OCI-LY1 (cell line): ENCODE results near the gene CRK.

ENCODE experiments used
- H2AFZ ChIP-seq: fragments of 200-600 bp; sonication (generic), shearing (Covaris generic); 2 replicates; pipeline ENCODE4 v1.6.0; 2014; ENCODE audit warnings: antibody characterized with exemption, mild to moderate bottlenecking, low read length
- H3F3A ChIP-seq: fragments of 200-600 bp; sonication (generic), shearing (Covaris generic); 2 replicates; pipeline ENCODE4 v1.6.0; 2014; ENCODE audit warnings: mild to moderate bottlenecking, antibody characterized with exemption, low read length, moderate library complexity; ENCODE audit not compliant: insufficient read depth
- H3K27ac ChIP-seq: fragments of 200-600 bp; sonication (generic); 2 replicates; pipeline ENCODE4 v1.5.1; 2014; ENCODE audit warnings: low read length, mixed run types, mild to moderate bottlenecking, low read depth; ENCODE audit not compliant: poor library complexity, severe bottlenecking
- H3K27me3 ChIP-seq: fragments of 200-600 bp; sonication (generic); 2 replicates; pipeline ENCODE4 v1.6.0; 2014; ENCODE audit warnings: antibody characterized with exemption, mild to moderate bottlenecking, low read length, moderate library complexity; ENCODE audit not compliant: insufficient read depth
- H3K36me3 ChIP-seq: fragments of 200-600 bp; sonication (generic); 2 replicates; pipeline ENCODE4 v1.6.1; 2014; ENCODE audit warnings: mild to moderate bottlenecking, antibody characterized with exemption, low read length, moderate library complexity, mixed read lengths; ENCODE audit not compliant: insufficient read depth
- H3K4me1 ChIP-seq: fragments of 200-600 bp; sonication (generic); 2 replicates; pipeline ENCODE4 v1.5.1; 2014; ENCODE audit warnings: mild to moderate bottlenecking, low read length, moderate library complexity; ENCODE audit not compliant: insufficient read depth, severe bottlenecking
- H3K4me2 ChIP-seq: fragments of 200-600 bp; sonication (generic), shearing (Covaris generic); 2 replicates; pipeline ENCODE4 v1.6.1; 2014; ENCODE audit warnings: low read length
- H3K4me3 ChIP-seq: fragments of 200-600 bp; sonication (generic); 2 replicates; pipeline ENCODE4 v1.5.1; 2014; ENCODE audit warnings: low read length, low read depth, mild to moderate bottlenecking, mixed read lengths; ENCODE audit not compliant: poor library complexity, severe bottlenecking
- H3K79me2 ChIP-seq: fragments of 200-600 bp; shearing (Covaris generic); 2 replicates; pipeline ENCODE4 v1.6.1; 2016; ENCODE audit warnings: mixed run types, low read length, mixed read lengths; ENCODE audit not compliant: insufficient read depth
- H3K9ac ChIP-seq: fragments of 200-600 bp; sonication (generic), shearing (Covaris generic); 2 replicates; pipeline ENCODE4 v1.6.1; 2014; ENCODE audit warnings: mild to moderate bottlenecking, low read length, mixed read lengths
- H3K9me2 ChIP-seq: fragments of 200-600 bp; sonication (generic), shearing (Covaris generic); 2 replicates; pipeline ENCODE4 v1.6.1; 2014; ENCODE audit warnings: low read depth, mild to moderate bottlenecking, low read length, mixed read lengths
- H3K9me3 ChIP-seq: fragments of 200-600 bp; shearing (Covaris generic); 2 replicates; pipeline ENCODE4 v1.6.1; 2014; ENCODE audit warnings: low read length, mixed read lengths
- H4K20me1 ChIP-seq: fragments of 200-600 bp; sonication (generic), shearing (Covaris generic); 2 replicates; pipeline ENCODE4 v1.6.0; 2016; ENCODE audit warnings: mild to moderate bottlenecking, low read length; ENCODE audit not compliant: insufficient read depth
- EZH2 ChIP-seq: fragments of 200-600 bp; sonication (generic), shearing (Covaris generic); IDR thresholded peaks from 2 replicates; pipeline ENCODE4 v1.8.0; 2017; ENCODE audit warnings: borderline replicate concordance, mixed run types, mild to moderate bottlenecking, antibody characterized with exemption, low read length, moderate library complexity, mixed read lengths
- TF ChIP-seq, protein P1 (sequence below): fragments of 200-600 bp; sonication (generic), shearing (Covaris generic); IDR thresholded peaks from 2 replicates; pipeline ENCODE4 v1.5.1; 2017; ENCODE audit warnings: mild to moderate bottlenecking, antibody characterized with exemption, low read length, moderate library complexity, mixed read lengths

The CRK gene

DNA sequence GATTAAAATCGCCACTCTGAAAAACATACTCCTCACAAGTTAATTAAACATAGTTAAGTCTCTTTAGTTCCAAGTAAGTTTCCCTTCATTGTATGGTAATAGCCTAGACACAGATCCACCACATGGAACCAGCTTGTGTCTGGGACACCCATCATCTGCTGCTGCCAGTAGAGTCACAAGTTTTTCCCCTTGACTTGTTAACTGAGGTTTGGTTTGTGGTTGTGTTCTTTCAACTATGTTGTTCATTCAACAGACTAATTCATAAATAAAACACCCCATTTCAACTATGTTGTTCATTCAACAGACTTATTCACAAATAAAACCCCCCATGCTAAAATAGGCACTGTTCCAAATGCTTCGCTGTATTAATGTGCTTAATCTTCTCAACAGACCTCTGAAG lies 80.4 kb downstream of the CRK start:
- Histone ChIP-seq H3K9ac (no peak overlapping the region), H3K9me3 (no peaks in the 10 kb centered on the region), H3K36me3 (peaks cover 51% of the 10 kb centered on the region), H3K9me2 (no peaks in the 10 kb centered on the region), H3K27me3 (no peaks in the 10 kb centered on the region), H4K20me1 (peaks cover 10% of the 10 kb centered on the region; the same call in 1 of the 2 replicates), H3F3A (no peaks in the 10 kb centered on the region; the same call in 1 of the 2 replicates), H3K4me2 (peak overlapping the region; percentile 15; the same call in 1 of the 2 replicates), H3K27ac (peak overlapping the region; percentile 38), H3K4me3 (no peak overlapping the region), H2AFZ (no peak overlapping the region), H3K4me1 (peaks cover 64% of the 10 kb centered on the region), H3K79me2 (peaks cover 100% of the 10 kb centered on the region)
- TF ChIP-seq, protein P1, sequence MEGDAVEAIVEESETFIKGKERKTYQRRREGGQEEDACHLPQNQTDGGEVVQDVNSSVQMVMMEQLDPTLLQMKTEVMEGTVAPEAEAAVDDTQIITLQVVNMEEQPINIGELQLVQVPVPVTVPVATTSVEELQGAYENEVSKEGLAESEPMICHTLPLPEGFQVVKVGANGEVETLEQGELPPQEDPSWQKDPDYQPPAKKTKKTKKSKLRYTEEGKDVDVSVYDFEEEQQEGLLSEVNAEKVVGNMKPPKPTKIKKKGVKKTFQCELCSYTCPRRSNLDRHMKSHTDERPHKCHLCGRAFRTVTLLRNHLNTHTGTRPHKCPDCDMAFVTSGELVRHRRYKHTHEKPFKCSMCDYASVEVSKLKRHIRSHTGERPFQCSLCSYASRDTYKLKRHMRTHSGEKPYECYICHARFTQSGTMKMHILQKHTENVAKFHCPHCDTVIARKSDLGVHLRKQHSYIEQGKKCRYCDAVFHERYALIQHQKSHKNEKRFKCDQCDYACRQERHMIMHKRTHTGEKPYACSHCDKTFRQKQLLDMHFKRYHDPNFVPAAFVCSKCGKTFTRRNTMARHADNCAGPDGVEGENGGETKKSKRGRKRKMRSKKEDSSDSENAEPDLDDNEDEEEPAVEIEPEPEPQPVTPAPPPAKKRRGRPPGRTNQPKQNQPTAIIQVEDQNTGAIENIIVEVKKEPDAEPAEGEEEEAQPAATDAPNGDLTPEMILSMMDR: no peak
- no peak for TF ChIP-seq EZH2

DNA sequence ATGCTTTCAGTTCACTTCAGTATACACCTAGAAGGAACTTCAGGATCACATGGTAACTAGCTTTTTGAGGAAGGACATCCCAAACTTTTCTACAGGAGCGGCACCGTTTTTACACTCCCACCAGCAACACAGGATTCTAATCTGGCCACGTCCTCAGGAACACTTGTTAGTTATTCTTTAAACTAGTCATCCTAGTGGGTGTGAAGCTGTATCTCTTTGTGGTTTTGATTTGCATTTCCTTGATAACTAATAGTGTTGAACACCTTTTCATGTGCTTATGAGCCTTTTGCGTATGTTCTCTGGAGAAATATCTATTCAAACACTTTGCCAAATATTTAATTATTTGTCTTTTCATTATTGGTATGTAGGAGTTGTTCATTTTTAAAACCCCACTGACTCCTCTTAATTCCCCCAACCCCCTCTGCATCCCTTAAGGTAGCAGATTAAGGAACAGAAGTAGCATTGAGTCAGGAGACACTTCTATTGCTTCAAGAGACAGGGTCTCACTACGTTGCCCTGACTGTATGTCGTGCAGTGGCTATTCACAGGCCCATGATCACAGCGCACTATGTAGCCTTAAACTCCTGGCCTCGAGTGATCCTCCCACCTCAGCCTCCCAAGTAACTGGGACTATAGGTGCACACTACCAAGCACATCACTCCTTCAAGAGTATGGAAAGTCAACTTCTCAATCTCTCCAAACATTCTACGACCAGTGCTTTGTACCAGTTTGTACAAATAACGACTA lies 81.4 kb downstream of the CRK start:
- no peak overlapping the region for H2AFZ ChIP-seq
- H3K4me1 ChIP-seq: peaks cover 56% of the 10 kb centered on the region
- peaks cover 53% of the 10 kb centered on the region for H3K36me3 ChIP-seq
- peaks cover 98% of the 10 kb centered on the region for H3K79me2 ChIP-seq
- H3K4me3 ChIP-seq: no peak overlapping the region
- H3K9me2 ChIP-seq: no peaks in the 10 kb centered on the region
- no peak overlapping the region for H3K9ac ChIP-seq
- H3K4me2 ChIP-seq: no peak overlapping the region; the same call in 1 of the 2 replicates
- no peak for TF ChIP-seq EZH2
- TF ChIP-seq, protein P1: no peak
- H4K20me1 ChIP-seq: peaks cover 10% of the 10 kb centered on the region; the same call in 1 of the 2 replicates
- no peaks in the 10 kb centered on the region for H3K27me3 ChIP-seq
- no peaks in the 10 kb centered on the region for H3K9me3 ChIP-seq
- peak overlapping the region; percentile 34 for H3K27ac ChIP-seq
- no peaks in the 10 kb centered on the region; the same call in none of the 2 replicates for H3F3A ChIP-seq

DNA sequence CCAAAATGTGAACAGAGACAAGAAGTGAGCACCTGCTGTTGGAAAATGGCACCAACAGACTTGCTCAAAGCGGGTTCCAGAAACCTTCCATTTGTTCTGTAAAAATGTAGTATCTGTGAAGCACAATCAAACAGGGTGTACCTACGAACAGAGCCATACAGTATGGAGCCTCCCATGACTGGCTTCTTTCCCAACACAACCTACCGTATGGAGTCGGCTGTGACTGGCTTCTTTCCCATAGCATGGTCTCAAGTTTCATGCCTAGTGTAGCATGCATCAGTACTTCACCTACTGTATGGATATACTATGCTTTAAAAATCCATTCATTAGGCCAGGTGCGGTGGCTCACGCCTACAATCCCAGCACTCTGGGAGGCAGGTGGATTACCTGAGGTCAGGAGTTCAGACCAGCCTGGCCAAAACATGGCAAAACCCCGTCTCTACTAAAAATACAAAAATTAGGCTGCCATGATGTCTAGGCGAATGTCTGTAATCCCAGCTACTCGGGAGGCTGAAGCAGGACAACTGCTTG lies 82.3 kb downstream of the CRK start:
- peaks cover 55% of the 10 kb centered on the region for H3K36me3 ChIP-seq
- TF ChIP-seq EZH2: no peak
- TF ChIP-seq, protein P1: no peak
- peaks cover 3% of the 10 kb centered on the region for H3F3A ChIP-seq
- H3K4me2 ChIP-seq: no peak overlapping the region
- peaks cover 98% of the 10 kb centered on the region for H3K79me2 ChIP-seq
- H3K9ac ChIP-seq: no peak overlapping the region
- H3K9me2 ChIP-seq: no peaks in the 10 kb centered on the region
- no peak overlapping the region for H2AFZ ChIP-seq
- peaks cover 8% of the 10 kb centered on the region; the same call in 1 of the 2 replicates for H4K20me1 ChIP-seq
- H3K4me3 ChIP-seq: no peak overlapping the region
- no peaks in the 10 kb centered on the region for H3K9me3 ChIP-seq
- no peaks in the 10 kb centered on the region for H3K27me3 ChIP-seq
- peaks cover 56% of the 10 kb centered on the region for H3K4me1 ChIP-seq
- no peak overlapping the region for H3K27ac ChIP-seq
